ENCODE results near the gene RAPGEF3.

DNA sequence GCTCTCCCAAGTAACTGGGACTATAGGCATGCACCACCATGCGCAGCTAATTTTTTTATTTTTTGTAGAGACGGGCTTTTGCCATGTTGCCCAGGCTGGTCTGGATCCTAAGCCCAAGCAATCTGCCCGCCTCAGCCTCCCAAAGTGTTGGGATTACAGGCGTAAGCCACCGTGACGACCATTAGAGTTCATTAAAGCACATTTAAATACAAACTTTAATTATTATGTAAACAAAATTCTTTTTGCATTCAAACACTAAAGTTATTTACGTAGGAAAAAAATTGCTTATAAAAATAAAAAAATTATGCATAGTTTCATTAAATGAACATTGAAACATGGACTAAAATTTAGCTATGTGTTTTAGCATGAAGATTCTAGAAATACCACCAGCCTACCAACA lies 60.0 kb downstream of the RAPGEF3 start:
- no peak for TF ChIP-seq POLR2A (IDR thresholded peaks at IDR 0.05; ENCODE audit: low read length)
- no peak for TF ChIP-seq GATA1 (IDR thresholded peaks at IDR 0.05; ENCODE audit: low read depth, low read length)

Data from erythroblast (primary cell).